Parathyroid adenoma (tissue), 2 donors: ENCODE results near the gene GALNTL6.

Experiments
- H2AFZ ChIP-seq: fragments of 300-600 bp; sonication (generic); one replicate; pipeline ENCODE4 v1.7.0; 2017; ENCODE audit warnings: antibody characterized with exemption, mild to moderate bottlenecking
- H3K27ac ChIP-seq: fragments of 300-600 bp; sonication (generic); one replicate; pipeline ENCODE4 v1.7.0; 2017
- H3K27me3 ChIP-seq: fragments of 300-600 bp; sonication (generic); one replicate; pipeline ENCODE4 v1.7.0; 2017; ENCODE audit warnings: low read length; ENCODE audit not compliant: control insufficient read depth, insufficient read depth
- H3K36me3 ChIP-seq: fragments of 300-600 bp; sonication (generic); one replicate; pipeline ENCODE4 v1.7.0; 2017; ENCODE audit warnings: low read length; ENCODE audit not compliant: control insufficient read depth, insufficient read depth
- H3K4me1 ChIP-seq: fragments of 300-600 bp; sonication (generic); one replicate; pipeline ENCODE4 v1.7.0; 2017; ENCODE audit warnings: control low read depth
- H3K4me2 ChIP-seq: fragments of 300-600 bp; sonication (generic); one replicate; pipeline ENCODE4 v1.7.0; 2017; ENCODE audit warnings: low read length
- H3K4me3 ChIP-seq: fragments of 300-600 bp; sonication (generic); one replicate; pipeline ENCODE4 v1.7.0; 2017; ENCODE audit warnings: low read depth, low read length
- H3K79me2 ChIP-seq: fragments of 300-600 bp; sonication (generic); one replicate; pipeline ENCODE4 v1.7.0; 2017; ENCODE audit warnings: control low read depth
- H3K9ac ChIP-seq: fragments of 300-600 bp; sonication (generic); one replicate; pipeline ENCODE4 v1.7.0; 2017; ENCODE audit warnings: mild to moderate bottlenecking
- H3K9me3 ChIP-seq: fragments of 300-600 bp; sonication (generic); one replicate; pipeline ENCODE4 v1.7.0; 2017; ENCODE audit warnings: low read length; ENCODE audit not compliant: control insufficient read depth
- CTCF ChIP-seq: fragments of 300-600 bp; sonication (generic); IDR thresholded peaks from one replicate; pipeline ENCODE4 v1.7.0; 2017; ENCODE audit warnings: antibody characterized with exemption, mild to moderate bottlenecking
- donor health status: primary hyperparathyroidism.

Gene GALNTL6

GRCh38 chr4:172096786-172097185, 283.6 kb downstream of the GALNTL6 start:
- H2AFZ ChIP-seq, result no peak overlapping the region
- H3K27ac ChIP-seq, result no peak overlapping the region
- no peaks in the 10 kb centered on the region for H3K79me2 ChIP-seq
- no peaks in the 10 kb centered on the region for H3K36me3 ChIP-seq
- H3K9ac ChIP-seq, result no peak overlapping the region
- no peak for TF ChIP-seq CTCF
- H3K4me1 ChIP-seq, result no peaks in the 10 kb centered on the region
- H3K4me2 ChIP-seq, result no peak overlapping the region
- no peaks in the 10 kb centered on the region for H3K27me3 ChIP-seq
- no peaks in the 10 kb centered on the region for H3K9me3 ChIP-seq
- no peak overlapping the region for H3K4me3 ChIP-seq

GRCh38 chr4:172099376-172099775, 286.2 kb downstream of the GALNTL6 start:
- Histone ChIP-seq H3K4me2 (no peak overlapping the region), H3K79me2 (no peaks in the 10 kb centered on the region), H3K27me3 (no peaks in the 10 kb centered on the region), H3K27ac (no peak overlapping the region), H3K4me3 (no peak overlapping the region), H2AFZ (no peak overlapping the region), H3K36me3 (no peaks in the 10 kb centered on the region), H3K9me3 (no peaks in the 10 kb centered on the region), H3K4me1 (no peaks in the 10 kb centered on the region), H3K9ac (no peak overlapping the region)
- no peak for TF ChIP-seq CTCF

GRCh38 chr4:172103456-172103855, 290.3 kb downstream of the GALNTL6 start:
- Histone ChIP-seq H3K9ac (no peak overlapping the region), H2AFZ (no peak overlapping the region), H3K4me3 (no peak overlapping the region), H3K27me3 (no peaks in the 10 kb centered on the region), H3K27ac (no peak overlapping the region), H3K36me3 (no peaks in the 10 kb centered on the region), H3K4me1 (no peaks in the 10 kb centered on the region), H3K4me2 (no peak overlapping the region), H3K9me3 (no peaks in the 10 kb centered on the region), H3K79me2 (no peaks in the 10 kb centered on the region)
- no peak for TF ChIP-seq CTCF

- H3K9ac ChIP-seq, result no peak overlapping the region
- no peaks in the 10 kb centered on the region for H3K27me3 ChIP-seq
- no peaks in the 10 kb centered on the region for H3K79me2 ChIP-seq
- no peak for TF ChIP-seq CTCF
- H2AFZ ChIP-seq, result no peak overlapping the region
- no peaks in the 10 kb centered on the region for H3K36me3 ChIP-seq
- H3K4me3 ChIP-seq, result no peak overlapping the region
- H3K27ac ChIP-seq, result no peak overlapping the region
- H3K4me2 ChIP-seq, result no peak overlapping the region
- no peaks in the 10 kb centered on the region for H3K9me3 ChIP-seq
- no peaks in the 10 kb centered on the region for H3K4me1 ChIP-seq
These were observed 291.3 kb downstream of the GALNTL6 start for GRCh38 chr4:172104539-172104938.

- H3K4me1 ChIP-seq, result no peaks in the 10 kb centered on the region
- no peak overlapping the region for H3K4me2 ChIP-seq
- no peak overlapping the region for H3K27ac ChIP-seq
- no peaks in the 10 kb centered on the region for H3K9me3 ChIP-seq
- H3K79me2 ChIP-seq, result no peaks in the 10 kb centered on the region
- H3K9ac ChIP-seq, result no peak overlapping the region
- H2AFZ ChIP-seq, result no peak overlapping the region
- no peak overlapping the region for H3K4me3 ChIP-seq
- H3K36me3 ChIP-seq, result no peaks in the 10 kb centered on the region
- TF ChIP-seq CTCF, result no peak
- no peaks in the 10 kb centered on the region for H3K27me3 ChIP-seq
These were observed 292.7 kb downstream of the GALNTL6 start for GRCh38 chr4:172105918-172106317.
